ENCODE data around the gene SH3BGRL. TPM values are rescaled to one million over a fixed set of nuclear protein-coding genes. Genes with fewer than 3 reads are reported as not detected.
A peak's percentile ranks its signal among the peaks of the same experiment; 100 is the strongest.

SH3BGRL gene
- total RNA-seq, 1 experiment from 2014 or later = 26.4 TPM

- BruUV-seq (replicated peaks) = no TSS peak
- no peaks in the 10 kb centered on the region for H3K4me1 ChIP-seq (ENCODE audit: insufficient read depth, low read length)
- no peak overlapping the region for H3K4me2 ChIP-seq (ENCODE audit: low read length)
- no peaks in the 10 kb centered on the region for H3K9me2 ChIP-seq (replicated peaks; ENCODE audit: low read length)
- ChIA-PET CTCF (no interaction called here), POLR2A (ENCODE audit: unreplicated experiment) (no interaction called here)
- TF ChIP-seq EZH2 (IDR thresholded peaks at IDR 0.05; ENCODE audit: low read length, unreplicated experiment) = no peak
- TF ChIP-seq EZH2phosphoT487 (IDR thresholded peaks at IDR 0.05; ENCODE audit: borderline replicate concordance, low read length) = no peak
- TF ChIP-seq CTCF (conservative IDR thresholded peaks at IDR 0.05; ENCODE audit: low read depth, low read length) = no peak
- H3F3A ChIP-seq (ENCODE audit: low read length, unreplicated experiment) = no peaks in the 10 kb centered on the region
- H3K27ac ChIP-seq (ENCODE audit: low read length) = no peak overlapping the region
- H3K9me3 ChIP-seq (ENCODE audit: low read length) = no peaks in the 10 kb centered on the region
- no peak overlapping the region for H3K4me3 ChIP-seq (ENCODE audit: low read length)
- no peaks in the 10 kb centered on the region for H3K27me3 ChIP-seq (ENCODE audit: low read length)
- no peak overlapping the region for H3K9ac ChIP-seq (ENCODE audit: low read length)
- ATAC-seq = no peak
- intact Hi-C loops (cut with micrococcal nuclease) = no loop called here
- no peaks in the 10 kb centered on the region for H3K79me2 ChIP-seq (ENCODE audit: low read length)
- no peaks in the 10 kb centered on the region for H4K20me1 ChIP-seq (ENCODE audit: low read length)
- no peaks in the 10 kb centered on the region for H3K36me3 ChIP-seq (ENCODE audit: low read depth, low read length)
- no peak overlapping the region for H2AFZ ChIP-seq (ENCODE audit: low read length)
- no peak for DNase-seq
These were observed 76.7 kb downstream of the SH3BGRL start for GRCh38 chrX:81278616-81279015.

- TF ChIP-seq EZH2phosphoT487 (IDR thresholded peaks at IDR 0.05; ENCODE audit: borderline replicate concordance, low read length) (no peak), EZH2 (IDR thresholded peaks at IDR 0.05; ENCODE audit: low read length, unreplicated experiment) (no peak), CTCF (conservative IDR thresholded peaks at IDR 0.05; ENCODE audit: low read depth, low read length) (peak; percentile 43; the same call in 1 of the 2 replicates)
- no TSS peak for BruUV-seq (replicated peaks)
These were observed 78.2 kb downstream of the SH3BGRL start for GRCh38 chrX:81280148-81280547.

GRCh38 chrX:81286075-81286474 lies 84.2 kb downstream of the SH3BGRL start:
- DNase-seq (peak; percentile 78), ATAC-seq (peak; percentile 96)
- Histone ChIP-seq H3K36me3 (ENCODE audit: low read depth, low read length) (no peaks in the 10 kb centered on the region), H3K9me2 (replicated peaks; ENCODE audit: low read length) (no peaks in the 10 kb centered on the region), H3K4me2 (ENCODE audit: low read length) (peak overlapping the region; percentile 95), H3K4me1 (ENCODE audit: insufficient read depth, low read length) (peaks cover 21% of the 10 kb centered on the region), H3K9ac (ENCODE audit: low read length) (peak overlapping the region; percentile 87), H3K27me3 (ENCODE audit: low read length) (no peaks in the 10 kb centered on the region), H3K79me2 (ENCODE audit: low read length) (no peaks in the 10 kb centered on the region), H3F3A (ENCODE audit: low read length, unreplicated experiment) (peaks cover 9% of the 10 kb centered on the region), H3K9me3 (ENCODE audit: low read length) (no peaks in the 10 kb centered on the region), H4K20me1 (ENCODE audit: low read length) (no peaks in the 10 kb centered on the region), H3K4me3 (ENCODE audit: low read length) (peak overlapping the region; percentile 62), H3K27ac (ENCODE audit: low read length) (peak overlapping the region; percentile 100), H2AFZ (ENCODE audit: low read length) (no peak overlapping the region)
- no peak for TF ChIP-seq EZH2phosphoT487 (IDR thresholded peaks at IDR 0.05; ENCODE audit: borderline replicate concordance, low read length)
- no peak for TF ChIP-seq EZH2 (IDR thresholded peaks at IDR 0.05; ENCODE audit: low read length, unreplicated experiment)
- TF ChIP-seq CTCF (conservative IDR thresholded peaks at IDR 0.05; ENCODE audit: low read depth, low read length) = no peak
- BruUV-seq (replicated peaks) = no TSS peak
- intact Hi-C loops (cut with micrococcal nuclease) = loop anchor here (1.0 to 5.0 kb wide), 3 partner anchors 25 to 84 kb away; partner anchors contain the start of genes HMGN5 and SH3BGRL
- ChIA-PET POLR2A (ENCODE audit: unreplicated experiment) (no interaction called here), CTCF (interaction anchor here (0.8 kb wide), 1 partner anchor 90 kb away, joined by 3 read pairs; no protein-coding TSS in a partner anchor)

More at GRCh38 chrX:81280148-81280547, 78.2 kb downstream of the SH3BGRL start:
- H3K9me2 ChIP-seq (replicated peaks; ENCODE audit: low read length) = no peaks in the 10 kb centered on the region
- no peak overlapping the region for H2AFZ ChIP-seq (ENCODE audit: low read length)
- no peaks in the 10 kb centered on the region for H3K27me3 ChIP-seq (ENCODE audit: low read length)
- CTCF ChIA-PET = no interaction called here
- intact Hi-C loops (cut with micrococcal nuclease) = no loop called here
- no peaks in the 10 kb centered on the region for H3F3A ChIP-seq (ENCODE audit: low read length, unreplicated experiment)
- DNase-seq (no peak), ATAC-seq (no peak)
- H3K27ac ChIP-seq (ENCODE audit: low read length) = no peak overlapping the region
- H3K79me2 ChIP-seq (ENCODE audit: low read length) = no peaks in the 10 kb centered on the region
- no peak overlapping the region for H3K4me2 ChIP-seq (ENCODE audit: low read length)
- no peak overlapping the region for H3K4me3 ChIP-seq (ENCODE audit: low read length)
- H3K9me3 ChIP-seq (ENCODE audit: low read length) = no peaks in the 10 kb centered on the region
- no peak overlapping the region for H3K9ac ChIP-seq (ENCODE audit: low read length)
- H4K20me1 ChIP-seq (ENCODE audit: low read length) = no peaks in the 10 kb centered on the region
- peaks cover 3% of the 10 kb centered on the region for H3K4me1 ChIP-seq (ENCODE audit: insufficient read depth, low read length)
- POLR2A ChIA-PET (ENCODE audit: unreplicated experiment) = no interaction called here
- no peaks in the 10 kb centered on the region for H3K36me3 ChIP-seq (ENCODE audit: low read depth, low read length)
